ENCODE data around the gene INTS3. TPM values are rescaled to one million over a fixed set of nuclear protein-coding genes. Genes with fewer than 3 reads are reported as not detected.

Gene INTS3
- total and polyA plus RNA-seq, 10 of the 15 experiments (the other 5 are each of a cell fraction or from before 2014, with no cell fraction given) = 12.6 to 87.4 (median 30.8) TPM

- no peaks in the 10 kb centered on the region for H3K36me3 ChIP-seq (ENCODE audit: control insufficient read depth in 2 of 2, insufficient read depth in 2 of 2, low read length in 1 of 2)
- WGBS (ENCODE audit: insufficient coverage, insufficient replicate concordance, low lambda C conversion rate, missing lambda C conversion rate) = 86% methylated on average over 3 of the region's 3 CpGs
- ChIA-PET RAD21 (ENCODE audit: unreplicated experiment) (interaction anchor here (1.8 kb wide), 1 partner anchor 25 kb away, joined by 4 read pairs; no protein-coding TSS in a partner anchor), CTCF (interaction anchor here (1.3 kb wide), 1 partner anchor 48 kb away, joined by 4 read pairs; no protein-coding TSS in a partner anchor), POLR2A (no interaction called here), SMC1A (ENCODE audit: uncharacterized antibody, unreplicated experiment) (interaction anchor here (0.7 to 1.1 kb wide), 3 partner anchors 8 to 27 kb away, joined by 3 read pairs; no protein-coding TSS in a partner anchor)
- no peak for TF ChIP-seq NFIC (IDR thresholded peaks at IDR 0.05; ENCODE audit: low read depth, low read length)
- no peak for TF ChIP-seq MAX (IDR thresholded peaks at IDR 0.05; ENCODE audit: low read depth, low read length)
- no peak for TF ChIP-seq WRNIP1 (IDR thresholded peaks at IDR 0.05; ENCODE audit: borderline replicate concordance, low read depth, low read length)
- TF ChIP-seq MEF2B (IDR thresholded peaks at IDR 0.05; ENCODE audit: partially characterized antibody, poor library complexity, severe bottlenecking) = no peak
- TF ChIP-seq BMI1 (IDR thresholded peaks at IDR 0.05; ENCODE audit: borderline replicate concordance) = no peak
- TF ChIP-seq STAT1 (conservative IDR thresholded peaks at IDR 0.05) = no peak
- no peak for TF ChIP-seq TARDBP (IDR thresholded peaks at IDR 0.05; ENCODE audit: borderline replicate concordance)
- no peak for TF ChIP-seq NR2C2 (IDR thresholded peaks at IDR 0.05; ENCODE audit: borderline replicate concordance, control insufficient read depth, insufficient read length, low read depth)
- no peak for TF ChIP-seq ZBTB4 (CRISPR knock-in tag; IDR thresholded peaks at IDR 0.05)
- TF ChIP-seq ZBTB33 (IDR thresholded peaks at IDR 0.05) = no peak
- no peak for TF ChIP-seq ZNF687 (IDR thresholded peaks at IDR 0.05)
- no peak for TF ChIP-seq SUZ12 (IDR thresholded peaks at IDR 0.05; ENCODE audit: unreplicated experiment)
- BruUV-seq (replicated peaks) = no TSS peak
- DNase-seq (ENCODE audit: low read depth, low spot score) = no peak
- H3K9ac ChIP-seq (ENCODE audit: control insufficient read depth, insufficient read depth, low read length) = no peak overlapping the region
- no peak for FAIRE-seq
- peaks cover 8% of the 10 kb centered on the region for H3K79me2 ChIP-seq (ENCODE audit: control insufficient read depth, insufficient read depth, low read length)
- H3K27me3 ChIP-seq (replicated peaks in 1 of 2; ENCODE audit: control insufficient read depth in 2 of 2, insufficient read depth in 2 of 2, low read length in 1 of 2) = no peaks in the 10 kb centered on the region
- ATAC-seq = no peak
- H3K4me3 ChIP-seq = no peak overlapping the region
- H4K20me1 ChIP-seq (ENCODE audit: control insufficient read depth, insufficient read depth) = no peaks in the 10 kb centered on the region
- intact Hi-C loops (cut with micrococcal nuclease; ENCODE audit: unreplicated experiment) (no loop called here), in situ Hi-C loops (cut with MboI) (no loop called here)
- no peak overlapping the region for H2AFZ ChIP-seq (ENCODE audit: control insufficient read depth, low read depth, low read length)
- H3K27ac ChIP-seq (ENCODE audit: control insufficient read depth, insufficient read depth) = no peak overlapping the region
- H3K4me2 ChIP-seq (ENCODE audit: control insufficient read depth, insufficient read depth) = no peak overlapping the region
- H3K4me1 ChIP-seq (ENCODE audit: control insufficient read depth, insufficient read depth, low read length) = peaks cover 4% of the 10 kb centered on the region
- no peaks in the 10 kb centered on the region for H3K9me3 ChIP-seq (replicated peaks; ENCODE audit: control insufficient read depth, insufficient read depth, low read length)
These were observed 4.2 kb upstream of the INTS3 start for GRCh38 chr1:153723687-153724086.

Data from GM12878 (cell line).